HFF-Myc (cell line): ENCODE measurements around the gene LRRC55.

Experiments used
- DNase-seq: peaks from one replicate; pipeline ENCODE4 v3.0.0-alpha.2; 2011; ENCODE audit warnings: low read depth; ENCODE audit errors: extremely low read depth
- H3K4me3 ChIP-seq: replicated peaks from 2 replicates; pipeline ENCODE4 v1.5.1; 2011; ENCODE audit warnings: low read depth, mild to moderate bottlenecking, control low read depth, low read length
- TF ChIP-seq, protein P1 (sequence below): IDR thresholded peaks from 2 replicates; pipeline ENCODE4 v1.5.1; 2012; ENCODE audit warnings: mild to moderate bottlenecking, low read depth, low read length, control low read depth; ENCODE audit errors: missing control alignments

The LRRC55 gene, protein sequence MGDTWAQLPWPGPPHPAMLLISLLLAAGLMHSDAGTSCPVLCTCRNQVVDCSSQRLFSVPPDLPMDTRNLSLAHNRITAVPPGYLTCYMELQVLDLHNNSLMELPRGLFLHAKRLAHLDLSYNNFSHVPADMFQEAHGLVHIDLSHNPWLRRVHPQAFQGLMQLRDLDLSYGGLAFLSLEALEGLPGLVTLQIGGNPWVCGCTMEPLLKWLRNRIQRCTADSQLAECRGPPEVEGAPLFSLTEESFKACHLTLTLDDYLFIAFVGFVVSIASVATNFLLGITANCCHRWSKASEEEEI

DNA sequence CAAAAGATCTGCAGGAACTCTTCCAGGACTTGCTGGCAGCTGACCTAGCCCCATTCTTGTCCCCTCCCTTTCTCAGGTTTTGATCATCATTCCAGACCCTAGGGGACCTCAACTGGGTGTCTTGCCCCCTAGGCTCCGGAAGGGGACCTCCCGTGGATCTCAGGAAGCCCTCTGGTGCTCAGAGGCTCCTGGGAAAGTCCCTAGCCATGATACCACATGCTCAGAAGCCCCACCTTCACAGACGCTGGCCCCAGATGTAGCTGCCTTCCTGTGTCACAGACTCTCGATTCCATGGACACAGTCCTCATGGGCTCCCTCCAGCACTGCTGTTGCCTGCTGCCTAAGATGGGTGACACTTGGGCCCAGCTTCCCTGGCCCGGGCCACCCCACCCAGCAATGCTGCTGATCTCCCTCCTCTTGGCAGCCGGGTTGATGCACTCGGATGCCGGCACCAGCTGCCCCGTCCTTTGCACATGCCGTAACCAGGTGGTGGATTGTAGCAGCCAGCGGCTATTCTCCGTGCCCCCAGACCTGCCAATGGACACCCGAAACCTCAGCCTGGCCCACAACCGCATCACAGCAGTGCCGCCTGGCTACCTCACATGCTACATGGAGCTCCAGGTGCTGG lies at the start of gene LRRC55:
TSS of gene LRRC55 (plus strand) at position 276 of the 628 bp plus-strand sequence. CDS start at position 346, 70 bp downstream.
- no peak within 1 kb of the TSS for H3K4me3 ChIP-seq
- no peak for DNase-seq
- TF ChIP-seq, protein P1, sequence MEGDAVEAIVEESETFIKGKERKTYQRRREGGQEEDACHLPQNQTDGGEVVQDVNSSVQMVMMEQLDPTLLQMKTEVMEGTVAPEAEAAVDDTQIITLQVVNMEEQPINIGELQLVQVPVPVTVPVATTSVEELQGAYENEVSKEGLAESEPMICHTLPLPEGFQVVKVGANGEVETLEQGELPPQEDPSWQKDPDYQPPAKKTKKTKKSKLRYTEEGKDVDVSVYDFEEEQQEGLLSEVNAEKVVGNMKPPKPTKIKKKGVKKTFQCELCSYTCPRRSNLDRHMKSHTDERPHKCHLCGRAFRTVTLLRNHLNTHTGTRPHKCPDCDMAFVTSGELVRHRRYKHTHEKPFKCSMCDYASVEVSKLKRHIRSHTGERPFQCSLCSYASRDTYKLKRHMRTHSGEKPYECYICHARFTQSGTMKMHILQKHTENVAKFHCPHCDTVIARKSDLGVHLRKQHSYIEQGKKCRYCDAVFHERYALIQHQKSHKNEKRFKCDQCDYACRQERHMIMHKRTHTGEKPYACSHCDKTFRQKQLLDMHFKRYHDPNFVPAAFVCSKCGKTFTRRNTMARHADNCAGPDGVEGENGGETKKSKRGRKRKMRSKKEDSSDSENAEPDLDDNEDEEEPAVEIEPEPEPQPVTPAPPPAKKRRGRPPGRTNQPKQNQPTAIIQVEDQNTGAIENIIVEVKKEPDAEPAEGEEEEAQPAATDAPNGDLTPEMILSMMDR, result no peak

DNA sequence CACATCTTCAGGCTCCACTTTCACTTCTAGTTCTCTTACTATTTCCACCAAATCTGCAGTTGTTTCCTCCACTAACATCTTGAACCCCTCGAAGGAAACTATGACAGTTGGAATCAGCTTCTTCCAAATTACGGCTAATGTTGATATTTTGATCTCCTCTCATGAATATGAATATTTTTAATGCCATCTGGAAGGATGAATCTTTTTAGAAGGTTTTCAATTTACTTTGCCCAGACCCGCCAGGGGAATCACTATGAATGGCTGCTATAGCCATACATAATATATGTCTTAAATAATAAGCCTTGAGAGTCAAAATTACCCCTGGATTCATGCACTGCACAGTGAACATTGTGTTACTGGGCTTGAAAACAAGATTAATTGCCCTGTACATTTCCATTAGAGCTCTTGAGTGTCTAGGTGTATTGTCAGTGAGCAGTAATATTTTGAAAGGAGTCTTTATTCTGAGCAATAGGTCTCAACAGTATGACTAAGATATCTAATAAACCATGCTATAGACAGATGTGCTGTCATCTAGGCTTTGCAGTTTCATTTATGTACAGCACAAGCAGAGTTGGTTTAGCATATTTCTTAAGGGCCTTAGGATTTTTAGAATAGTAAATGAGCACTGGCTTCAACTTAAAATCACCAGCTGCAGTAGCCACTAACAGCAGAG lies 48.3 kb upstream of the LRRC55 start:
- H3K4me3 ChIP-seq, result no peak overlapping the region
- no peak for DNase-seq
- TF ChIP-seq, protein P1, result no peak

DNA sequence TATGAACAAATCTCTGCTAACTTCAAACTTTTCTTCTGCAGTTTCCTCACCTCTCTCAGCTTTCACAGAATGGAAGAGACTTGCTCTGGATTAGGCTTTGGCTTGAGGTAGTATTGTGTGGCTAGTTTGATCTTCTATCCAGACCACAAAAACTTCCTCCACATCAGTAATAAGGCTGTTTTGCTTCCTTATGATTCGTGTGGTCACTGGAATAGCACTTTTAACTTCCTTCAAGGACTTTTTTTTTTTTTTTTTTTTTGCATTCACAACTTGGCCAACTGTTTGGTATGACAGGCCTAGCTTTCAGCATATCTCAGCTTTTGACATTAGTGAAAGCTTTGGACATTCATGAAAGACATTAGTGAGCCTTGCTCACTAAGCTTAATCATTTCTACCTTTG lies 47.5 kb upstream of the LRRC55 start:
- DNase-seq, result no peak
- TF ChIP-seq, protein P1, result no peak
- no peak overlapping the region for H3K4me3 ChIP-seq

DNA sequence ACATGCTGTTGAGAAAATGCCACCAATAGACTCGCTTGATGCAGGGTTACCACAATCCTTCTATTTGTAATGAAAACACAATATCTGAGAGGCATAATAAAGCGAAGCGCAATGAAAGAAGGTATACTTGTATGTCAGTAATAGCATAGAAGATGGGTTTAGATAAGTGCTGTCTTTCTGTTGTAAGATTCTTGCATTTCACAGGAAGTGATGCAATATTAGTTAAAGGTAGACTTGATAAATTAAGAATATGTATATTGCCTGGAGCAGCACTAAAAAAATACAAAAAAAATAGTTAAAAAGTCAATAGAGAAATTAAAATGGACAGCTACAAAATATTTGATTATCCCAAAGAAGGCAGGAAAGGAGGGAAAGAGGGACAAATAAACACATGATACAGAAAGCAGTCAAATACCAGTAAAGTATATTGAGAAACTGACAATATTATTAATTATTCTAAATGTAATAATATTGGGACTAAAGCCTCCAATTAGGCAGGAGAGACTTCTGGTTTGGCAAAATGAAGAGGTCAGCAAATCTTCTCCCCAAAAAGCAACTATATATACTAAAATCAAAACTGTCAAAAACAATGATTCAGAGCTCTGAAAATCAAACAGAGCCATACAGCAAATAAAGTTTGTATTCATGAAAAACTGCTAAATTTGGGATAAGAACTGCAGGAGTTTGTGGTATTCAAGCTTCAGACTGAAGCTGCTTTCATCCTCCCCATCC lies 46.6 kb upstream of the LRRC55 start:
- no peak for DNase-seq
- TF ChIP-seq, protein P1, result no peak
- H3K4me3 ChIP-seq, result no peak overlapping the region

DNA sequence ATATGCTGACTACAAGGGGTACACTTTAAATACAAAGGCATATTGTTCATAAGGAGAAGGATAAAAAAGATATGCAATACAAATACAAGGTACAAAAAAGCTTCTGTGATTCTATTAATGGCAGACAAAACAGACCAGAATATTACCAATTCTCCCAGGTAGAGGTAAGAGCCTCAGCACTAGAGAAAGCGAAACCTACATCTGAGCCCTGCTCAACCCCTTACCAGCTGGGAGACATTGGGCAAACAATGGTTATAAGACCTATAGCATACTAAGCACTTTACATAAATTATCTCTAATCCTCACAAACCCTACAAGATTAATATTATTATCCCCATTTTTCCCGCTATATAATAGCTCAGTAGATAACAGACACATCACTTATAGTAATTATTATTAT lies 41.2 kb upstream of the LRRC55 start:
- no peak overlapping the region for H3K4me3 ChIP-seq
- DNase-seq, result no peak
- TF ChIP-seq, protein P1, result no peak

DNA sequence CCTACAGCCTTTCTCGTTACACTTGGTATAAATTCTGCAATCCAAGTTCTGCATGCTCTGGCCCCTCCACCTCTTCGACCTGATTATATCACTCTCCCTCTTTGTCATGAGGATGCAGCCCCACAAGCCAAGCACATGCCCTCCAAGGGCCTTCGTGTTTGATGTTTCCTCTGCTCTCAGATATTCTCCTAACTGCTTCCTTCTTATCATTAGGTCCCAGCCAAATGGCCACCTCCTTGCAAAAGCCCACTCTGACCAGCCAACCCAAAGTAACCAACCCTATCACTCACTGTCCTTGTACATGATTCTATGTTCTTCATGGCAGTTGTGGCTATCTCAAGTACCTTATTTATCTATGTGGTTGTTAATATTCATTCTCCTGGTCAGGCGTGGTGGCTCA lies 38.3 kb upstream of the LRRC55 start:
- TF ChIP-seq, protein P1, result no peak

More for the DNA sequence above, 38.3 kb upstream of the LRRC55 start:
- DNase-seq, result no peak
- no peak overlapping the region for H3K4me3 ChIP-seq
